H9 (cell line): ENCODE measurements around the gene UQCR11. TPM values are rescaled to one million over a fixed set of nuclear protein-coding genes. Genes with fewer than 3 reads are reported as not detected.
A peak's percentile ranks its signal among the peaks of the same experiment; 100 is the strongest.

Source experiments
- DNase-seq: peaks from one replicate; pipeline ENCODE4 v3.0.0-alpha.2; 2017
- H2AFZ ChIP-seq: one replicate; pipeline ENCODE4 v1.6.1; 2013; ENCODE audit warnings: mild to moderate bottlenecking, low read length, control low read depth, moderate library complexity
- H2AK5ac ChIP-seq: 2 replicates; pipeline ENCODE4 v1.6.1; 2013; ENCODE audit warnings: low read length, control low read depth, mixed read lengths; ENCODE audit not compliant: insufficient read length
- H2BK120ac ChIP-seq: one replicate; pipeline ENCODE4 v1.6.1; 2013; ENCODE audit warnings: low read depth, mild to moderate bottlenecking, low read length, control low read depth, inconsistent platforms; ENCODE audit not compliant: poor library complexity, severe bottlenecking
- H2BK12ac ChIP-seq: 2 replicates; pipeline ENCODE4 v1.6.1; 2013; ENCODE audit warnings: low read length, control low read depth, mixed read lengths, low read depth; ENCODE audit not compliant: insufficient read length
- H2BK15ac ChIP-seq: 2 replicates; pipeline ENCODE4 v1.6.1; 2013; ENCODE audit warnings: low read depth, low read length, control low read depth
- H2BK20ac ChIP-seq: one replicate; pipeline ENCODE4 v1.6.1; 2013; ENCODE audit warnings: low read depth, mild to moderate bottlenecking, low read length, control low read depth, inconsistent platforms; ENCODE audit not compliant: poor library complexity, severe bottlenecking
- H2BK5ac ChIP-seq: 2 replicates; pipeline ENCODE4 v1.6.1; 2013; ENCODE audit warnings: low read length, control low read depth, mixed read lengths; ENCODE audit not compliant: insufficient read length
- H3K14ac ChIP-seq: 2 replicates; pipeline ENCODE4 v1.6.1; 2013; ENCODE audit warnings: low read length, control low read depth; ENCODE audit not compliant: insufficient read depth
- H3K18ac ChIP-seq: 2 replicates; pipeline ENCODE4 v1.6.1; 2013; ENCODE audit warnings: low read depth, mild to moderate bottlenecking, mixed read lengths, low read length, control low read depth; ENCODE audit not compliant: insufficient read length
- H3K23ac ChIP-seq: 2 replicates; pipeline ENCODE4 v1.6.1; 2013; ENCODE audit warnings: low read length, control low read depth, mixed read lengths, low read depth; ENCODE audit not compliant: insufficient read length
- H3K23me2 ChIP-seq: 2 replicates; pipeline ENCODE4 v1.6.1; 2013; ENCODE audit warnings: low read depth, mild to moderate bottlenecking, mixed read lengths, low read length, control low read depth; ENCODE audit not compliant: insufficient read length, poor library complexity, severe bottlenecking
- H3K27ac ChIP-seq: 2 replicates; pipeline ENCODE4 v1.5.1; 2013; ENCODE audit warnings: low read length, control low read depth, mixed read lengths, low read depth; ENCODE audit not compliant: insufficient read length
- H3K27me3 ChIP-seq: 2 replicates; pipeline ENCODE4 v1.6.1; 2013; ENCODE audit warnings: low read length, control low read depth, inconsistent platforms; ENCODE audit not compliant: insufficient read depth
- H3K4ac ChIP-seq: 2 replicates; pipeline ENCODE4 v1.6.1; 2013; ENCODE audit warnings: low read depth, mild to moderate bottlenecking, control low read depth, inconsistent platforms, low read length, moderate library complexity
- H3K4me1 ChIP-seq: 2 replicates; pipeline ENCODE4 v1.6.1; 2013; ENCODE audit warnings: low read length, control low read depth, inconsistent platforms; ENCODE audit not compliant: insufficient read depth
- H3K4me2 ChIP-seq: 2 replicates; pipeline ENCODE4 v1.6.1; 2013; ENCODE audit warnings: low read length, control low read depth, mixed read lengths; ENCODE audit not compliant: insufficient read length, insufficient read depth
- H3K56ac ChIP-seq: 2 replicates; pipeline ENCODE4 v1.6.1; 2013; ENCODE audit warnings: low read depth, mild to moderate bottlenecking, mixed read lengths, low read length, control low read depth; ENCODE audit not compliant: insufficient read length
- H3K79me1 ChIP-seq: 2 replicates; pipeline ENCODE4 v1.6.1; 2013; ENCODE audit warnings: low read depth, mild to moderate bottlenecking, moderate library complexity, low read length, control low read depth, inconsistent platforms; ENCODE audit not compliant: insufficient read depth, poor library complexity, severe bottlenecking
- H3K79me2 ChIP-seq: 2 replicates; pipeline ENCODE4 v1.6.1; 2013; ENCODE audit warnings: low read length, control low read depth, inconsistent platforms; ENCODE audit not compliant: insufficient read depth
- H3K9ac ChIP-seq: 2 replicates; pipeline ENCODE4 v1.6.1; 2013; ENCODE audit warnings: low read length, control low read depth, mixed read lengths; ENCODE audit not compliant: insufficient read length; ENCODE audit errors: extremely low read depth
- H3K9me3 ChIP-seq: one replicate; pipeline ENCODE4 v1.6.1; 2013; ENCODE audit warnings: low read depth, low read length, inconsistent platforms; ENCODE audit not compliant: control insufficient read depth
- H3T11ph ChIP-seq: one replicate; pipeline ENCODE4 v1.6.1; 2013; ENCODE audit warnings: mild to moderate bottlenecking, low read length, control low read depth, inconsistent platforms
- H4K20me1 ChIP-seq: one replicate; pipeline ENCODE4 v1.6.1; 2013; ENCODE audit not compliant: control insufficient read depth, insufficient read length, insufficient read depth
- H4K5ac ChIP-seq: 2 replicates; pipeline ENCODE4 v1.6.1; 2013; ENCODE audit warnings: low read depth, mild to moderate bottlenecking, mixed read lengths, low read length, control low read depth; ENCODE audit not compliant: insufficient read length
- H4K8ac ChIP-seq: replicated peaks from 2 replicates; pipeline ENCODE4 v1.6.1; 2013; ENCODE audit warnings: low read length, control low read depth, mixed read lengths, low read depth; ENCODE audit not compliant: insufficient read length
- H4K91ac ChIP-seq: 2 replicates; pipeline ENCODE4 v1.6.1; 2013; ENCODE audit warnings: low read depth, mild to moderate bottlenecking, moderate library complexity, mixed read lengths, low read length, control low read depth; ENCODE audit not compliant: insufficient read length
- H3K27ac Mint-ChIP-seq, 3 experiments: 2 replicates in 2 of 3; 3 replicates in 1 of 3; pipeline ENCODE4 v1.8.0; 2020 to 2021; ENCODE audit warnings: mixed read lengths in 3 of 3, mild to moderate bottlenecking in 1 of 3, moderate library complexity in 1 of 3
- H3K27me3 Mint-ChIP-seq: 2 replicates; pipeline ENCODE4 v1.8.0; 2021; ENCODE audit warnings: low read depth, mild to moderate bottlenecking, moderate library complexity, mixed read lengths
- H3K36me3 Mint-ChIP-seq, 3 experiments: 2 replicates in 2 of 3; 3 replicates in 1 of 3; pipeline ENCODE4 v1.8.0; 2020 to 2021; ENCODE audit warnings: low read depth in 3 of 3, mixed read lengths in 3 of 3; ENCODE audit not compliant: insufficient read depth in 1 of 3
- H3K4me1 Mint-ChIP-seq, 2 experiments: 2 replicates each; pipeline ENCODE4 v1.8.0; 2020; ENCODE audit warnings: mixed read lengths in 2 of 2
- H3K4me3 Mint-ChIP-seq, 2 experiments: 2 replicates in 1 of 2; 3 replicates in 1 of 2; pipeline ENCODE4 v1.8.0; 2020 to 2021; ENCODE audit warnings: mild to moderate bottlenecking in 2 of 2, mixed read lengths in 2 of 2, moderate library complexity in 1 of 2
- H3K9me3 Mint-ChIP-seq, 2 experiments: 2 replicates in 1 of 2; 3 replicates in 1 of 2; pipeline ENCODE4 v1.8.0; 2020; ENCODE audit warnings: mild to moderate bottlenecking in 2 of 2, mixed read lengths in 2 of 2, moderate library complexity in 1 of 2
- WGBS: extraction: QIAGEN DNeasy Blood & Tissue Kit; methylation state at CpG from one replicate; pipeline ENCODE4 v1.1.7; 2013; ENCODE audit warnings: missing lambda C conversion rate, low lambda C conversion rate, mixed read lengths; ENCODE audit not compliant: insufficient read length; ENCODE audit errors: extremely low coverage; 5-methylcytosine and 5-hydroxymethylcytosine counted together
- total RNA-seq: library from RNA; stranded (reverse); gene quantifications from 2 replicates; pipeline ENCODE4 v1.2.1, GENCODE V29; 2021
- TF ChIP-seq, protein P1 (sequence below): fragments of 200-600 bp; sonication (generic); conservative IDR thresholded peaks from 3 replicates; pipeline ENCODE4 v1.8.0; 2021; ENCODE audit warnings: antibody characterized with exemption, mild to moderate bottlenecking

Gene UQCR11
- total RNA-seq, 1 experiment from 2014 or later = 174 TPM

GRCh38 chr19:1560286-1560882 lies 44.9 kb downstream of the UQCR11 start:
- H3K9me3 ChIP-seq = no peaks in the 10 kb centered on the region

More at GRCh38 chr19:1560286-1560882, 44.9 kb downstream of the UQCR11 start:
- H3K4me1 ChIP-seq = no peaks in the 10 kb centered on the region
- H3K23ac ChIP-seq = no peak overlapping the region
- no peak overlapping the region for H3K18ac ChIP-seq
- H4K91ac ChIP-seq = no peak overlapping the region
- peaks cover 6% of the 10 kb centered on the region for H3K79me1 ChIP-seq
- no peak overlapping the region for H2BK15ac ChIP-seq
- Mint-ChIP-seq H3K36me3 (peaks cover 7 to 50% (median 41%) of the 10 kb centered on the region in 3 experiments; a peak in 6 of 7 replicates), H3K4me3 (no peak overlapping the region; a peak in 1 of 5 replicates), H3K27me3 (no peaks in the 10 kb centered on the region), H3K9me3 (no peaks in the 10 kb centered on the region), H3K4me1 (peaks cover 0 to 9% of the 10 kb centered on the region in 2 experiments; a peak in 2 of 4 replicates), H3K27ac (peak overlapping the region; percentile 52 to 75 (median 66); a peak in 2 of 7 replicates)
- H4K20me1 ChIP-seq = no peaks in the 10 kb centered on the region
- H3K23me2 ChIP-seq = no peaks in the 10 kb centered on the region
- no peak overlapping the region for H3T11ph ChIP-seq
- H2BK120ac ChIP-seq = no peak overlapping the region
- no peak overlapping the region for H2AFZ ChIP-seq
- H4K5ac ChIP-seq = no peak overlapping the region
- H3K27me3 ChIP-seq = no peaks in the 10 kb centered on the region
- TF ChIP-seq, protein P1, sequence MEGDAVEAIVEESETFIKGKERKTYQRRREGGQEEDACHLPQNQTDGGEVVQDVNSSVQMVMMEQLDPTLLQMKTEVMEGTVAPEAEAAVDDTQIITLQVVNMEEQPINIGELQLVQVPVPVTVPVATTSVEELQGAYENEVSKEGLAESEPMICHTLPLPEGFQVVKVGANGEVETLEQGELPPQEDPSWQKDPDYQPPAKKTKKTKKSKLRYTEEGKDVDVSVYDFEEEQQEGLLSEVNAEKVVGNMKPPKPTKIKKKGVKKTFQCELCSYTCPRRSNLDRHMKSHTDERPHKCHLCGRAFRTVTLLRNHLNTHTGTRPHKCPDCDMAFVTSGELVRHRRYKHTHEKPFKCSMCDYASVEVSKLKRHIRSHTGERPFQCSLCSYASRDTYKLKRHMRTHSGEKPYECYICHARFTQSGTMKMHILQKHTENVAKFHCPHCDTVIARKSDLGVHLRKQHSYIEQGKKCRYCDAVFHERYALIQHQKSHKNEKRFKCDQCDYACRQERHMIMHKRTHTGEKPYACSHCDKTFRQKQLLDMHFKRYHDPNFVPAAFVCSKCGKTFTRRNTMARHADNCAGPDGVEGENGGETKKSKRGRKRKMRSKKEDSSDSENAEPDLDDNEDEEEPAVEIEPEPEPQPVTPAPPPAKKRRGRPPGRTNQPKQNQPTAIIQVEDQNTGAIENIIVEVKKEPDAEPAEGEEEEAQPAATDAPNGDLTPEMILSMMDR = no peak
- H3K56ac ChIP-seq = no peak overlapping the region
- H3K14ac ChIP-seq = no peak overlapping the region
- H3K9ac ChIP-seq = no peak overlapping the region
- no peak overlapping the region for H2AK5ac ChIP-seq
- no peak overlapping the region for H2BK20ac ChIP-seq
- H4K8ac ChIP-seq = no peak overlapping the region
- no CpG with 5 or more reads among the region's 25 CpGs for WGBS
- DNase-seq = no peak
- H3K27ac ChIP-seq = no peak overlapping the region
- H3K4ac ChIP-seq = no peak overlapping the region
- H3K79me2 ChIP-seq = peaks cover 33% of the 10 kb centered on the region; the same call in 1 of the 2 replicates
- H3K4me2 ChIP-seq = no peak overlapping the region
- H2BK5ac ChIP-seq = no peak overlapping the region
- no peak overlapping the region for H2BK12ac ChIP-seq
